ENCODE data around the gene PTPRR.

Gene PTPRR

GRCh38 chr12:70590051-70590450 lies 330.5 kb downstream of the PTPRR start:
- peak; percentile 1 for DNase-seq

Data from NCI-H2171 (cell line).